K562 (cell line): ENCODE data around the gene ADRB2.

Experiments used
- BMI1 ChIP-seq: fragments of 150-350 bp; IDR thresholded peaks from 2 replicates; pipeline ENCODE4 v1.6.1; 2014; ENCODE audit warnings: low read length
- CHD2 ChIP-seq: IDR thresholded peaks from 2 replicates; pipeline ENCODE4 v1.6.1; 2011; ENCODE audit warnings: low read depth, low read length
- EZH2 ChIP-seq: IDR thresholded peaks from 2 replicates; pipeline ENCODE4 v1.6.1; 2012; ENCODE audit warnings: low read depth, mild to moderate bottlenecking, inconsistent platforms, low read length, borderline replicate concordance
- FUS ChIP-seq: fragments of 200-400 bp; formaldehyde crosslinking; optimal IDR thresholded peaks from 2 replicates; pipeline ENCODE3; 2017; ENCODE audit warnings: low read depth, low read length
- MAX ChIP-seq: sonication (generic); formaldehyde crosslinking; IDR thresholded peaks from 2 replicates; pipeline ENCODE4 v1.9.0; 2022; ENCODE audit warnings: mild to moderate bottlenecking, missing genetic modification reagents
- USF2 ChIP-seq: sonication (generic); formaldehyde crosslinking; IDR thresholded peaks from 2 replicates; pipeline ENCODE4 v1.5.0; 2020; ENCODE audit warnings: missing genetic modification reagents
- ZNF655 ChIP-seq: fragments of 250-450 bp; sonication (Bioruptor Pico); IDR thresholded peaks from 2 replicates; pipeline ENCODE4 v1.5.0; 2021
- TF ChIP-seq, protein P1 (sequence below), 3 experiments: IDR thresholded peaks in 2 of 3; conservative IDR thresholded peaks in 1 of 3; 2 replicates each; pipeline ENCODE4 v1.5.1; 2011 to 2012; ENCODE audit warnings: low read length in 3 of 3, mild to moderate bottlenecking in 3 of 3, control low read depth in 2 of 3, improper control_type of control experiment in 1 of 3, inconsistent platforms in 1 of 3, low read depth in 1 of 3, mixed read lengths in 1 of 3, moderate library complexity in 1 of 3; ENCODE audit not compliant: insufficient read depth in 2 of 3

DNA sequence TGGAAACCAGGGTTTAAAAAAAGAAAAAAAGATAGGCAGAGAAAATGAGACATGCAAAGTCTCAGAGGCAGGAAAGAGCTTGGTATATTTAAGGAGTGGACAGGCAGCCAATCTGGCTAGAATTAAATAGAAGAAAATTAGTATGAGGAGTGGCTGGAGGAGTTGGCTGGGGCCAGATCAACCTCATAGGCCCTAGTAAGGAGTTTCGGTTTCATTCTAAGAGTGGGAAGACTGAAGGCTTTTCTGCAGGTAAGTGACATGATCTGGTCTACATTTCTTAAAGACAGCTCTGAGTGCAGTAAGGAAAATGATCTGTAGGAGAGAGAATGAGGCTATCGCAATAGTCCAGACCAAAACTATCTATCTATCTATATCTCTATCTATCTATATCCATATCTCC lies 27.5 kb downstream of the ADRB2 start:
- TF ChIP-seq CHD2 (no peak), USF2 (CRISPR knock-in tag) (no peak), BMI1 (no peak), ZNF655 (CRISPR knock-in tag) (no peak), EZH2 (no peak), MAX (CRISPR knock-in tag) (no peak), FUS (no peak)
- TF ChIP-seq, protein P1, sequence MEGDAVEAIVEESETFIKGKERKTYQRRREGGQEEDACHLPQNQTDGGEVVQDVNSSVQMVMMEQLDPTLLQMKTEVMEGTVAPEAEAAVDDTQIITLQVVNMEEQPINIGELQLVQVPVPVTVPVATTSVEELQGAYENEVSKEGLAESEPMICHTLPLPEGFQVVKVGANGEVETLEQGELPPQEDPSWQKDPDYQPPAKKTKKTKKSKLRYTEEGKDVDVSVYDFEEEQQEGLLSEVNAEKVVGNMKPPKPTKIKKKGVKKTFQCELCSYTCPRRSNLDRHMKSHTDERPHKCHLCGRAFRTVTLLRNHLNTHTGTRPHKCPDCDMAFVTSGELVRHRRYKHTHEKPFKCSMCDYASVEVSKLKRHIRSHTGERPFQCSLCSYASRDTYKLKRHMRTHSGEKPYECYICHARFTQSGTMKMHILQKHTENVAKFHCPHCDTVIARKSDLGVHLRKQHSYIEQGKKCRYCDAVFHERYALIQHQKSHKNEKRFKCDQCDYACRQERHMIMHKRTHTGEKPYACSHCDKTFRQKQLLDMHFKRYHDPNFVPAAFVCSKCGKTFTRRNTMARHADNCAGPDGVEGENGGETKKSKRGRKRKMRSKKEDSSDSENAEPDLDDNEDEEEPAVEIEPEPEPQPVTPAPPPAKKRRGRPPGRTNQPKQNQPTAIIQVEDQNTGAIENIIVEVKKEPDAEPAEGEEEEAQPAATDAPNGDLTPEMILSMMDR (IDR thresholded peaks at IDR 0.05 in 2 of 3, conservative IDR thresholded peaks at IDR 0.05 in 1 of 3; ENCODE audit: insufficient read depth in 2 of 3, low read depth in 1 of 3, low read length in 3 of 3), result no peak
